ENCODE results near the gene GULP1.

GULP1 gene

GRCh38 chr2:188610050-188610444 is 318.4 kb downstream of the GULP1 start:
- no peak for DNase-seq

GRCh38 chr2:188610827-188611226 is 319.2 kb downstream of the GULP1 start:
- no peak for DNase-seq

- DNase-seq = no peak
Measured at GRCh38 chr2:188619146-188619545, 327.5 kb downstream of the GULP1 start.

- no peak for DNase-seq
Measured at GRCh38 chr2:188620916-188621315, 329.2 kb downstream of the GULP1 start.

GRCh38 chr2:188622601-188623260 is 331.1 kb downstream of the GULP1 start:
- DNase-seq = no peak

GRCh38 chr2:188623995-188624643 is 332.4 kb downstream of the GULP1 start:
- DNase-seq = no peak

GRCh38 chr2:188627471-188627870 is 335.8 kb downstream of the GULP1 start:
- DNase-seq = no peak

GRCh38 chr2:188628989-188629752 is 337.5 kb downstream of the GULP1 start:
- no peak for DNase-seq

- no peak for DNase-seq
Measured at GRCh38 chr2:188629753-188630527, 338.3 kb downstream of the GULP1 start.

- no peak for DNase-seq
Measured at GRCh38 chr2:188631037-188631809, 339.5 kb downstream of the GULP1 start.

- no peak for DNase-seq
Measured at GRCh38 chr2:188634656-188635055, 343.0 kb downstream of the GULP1 start.

Measured in NCI-H1092 (cell line).